HUES64 (cell line): ENCODE data around the gene PNPLA6. TPM values are rescaled to one million over a fixed set of nuclear protein-coding genes. Genes with fewer than 3 reads are reported as not detected.
A peak's percentile ranks its signal among the peaks of the same experiment; 100 is the strongest.

Source experiments
- H3K27ac ChIP-seq: 2 replicates; pipeline ENCODE4 v1.7.0; 2013; ENCODE audit warnings: low read depth, low read length, inconsistent platforms
- H3K27me3 ChIP-seq: 2 replicates; pipeline ENCODE4 v1.6.1; 2013; ENCODE audit warnings: mild to moderate bottlenecking, low read length; ENCODE audit not compliant: insufficient read depth
- H3K36me3 ChIP-seq: 2 replicates; pipeline ENCODE4 v1.6.1; 2013; ENCODE audit warnings: mild to moderate bottlenecking, low read length; ENCODE audit not compliant: insufficient read depth
- H3K4me1 ChIP-seq: 2 replicates; pipeline ENCODE4 v1.6.1; 2013; ENCODE audit warnings: mild to moderate bottlenecking, low read length, moderate library complexity; ENCODE audit not compliant: insufficient read depth
- H3K4me3 ChIP-seq: 2 replicates; pipeline ENCODE4 v1.5.1; 2013; ENCODE audit warnings: mild to moderate bottlenecking, low read length, moderate library complexity
- H3K9ac ChIP-seq: 2 replicates; pipeline ENCODE4 v1.6.1; 2013; ENCODE audit warnings: mild to moderate bottlenecking, low read depth, low read length
- H3K9me3 ChIP-seq: 2 replicates; pipeline ENCODE4 v1.6.1; 2013; ENCODE audit warnings: low read depth, low read length; ENCODE audit not compliant: insufficient read depth
- WGBS: fragments of 150-250, 120-280 bp; methylation state at CpG from one replicate; pipeline ENCODE4 v1.1.7; 2013; ENCODE audit warnings: missing lambda C conversion rate; 5-methylcytosine and 5-hydroxymethylcytosine counted together
- polyA plus RNA-seq, 2 experiments: library from polyadenylated mRNA; stranded (reverse); fragments of 50-300 nt; gene quantifications; one replicate each; pipeline ENCODE4 v1.2.3, GENCODE V29; 2013

PNPLA6 gene
- 59.8 TPM for polyA plus RNA-seq (2013, experiment 1 of 2)
- 63.3 TPM for polyA plus RNA-seq (2013, experiment 2 of 2)

GRCh38 chr19:7535047-7535997 lies at the start of gene PNPLA6:
PNPLA6 (plus strand) TSS chr19:7535717; CDS start chr19:7535789, 72 bp downstream.
- Histone ChIP-seq H3K4me1 (no peaks in the 10 kb centered on the region), H3K9me3 (no peaks in the 10 kb centered on the region), H3K27me3 (no peaks in the 10 kb centered on the region), H3K36me3 (peaks cover 21% of the 10 kb centered on the region), H3K9ac (peak within 1 kb of the TSS; percentile 74), H3K4me3 (peak within 1 kb of the TSS; percentile 72), H3K27ac (peak within 1 kb of the TSS; percentile 78)
- under 1% methylated on average over 76 of the region's 76 CpGs for WGBS

- Histone ChIP-seq H3K36me3 (no peaks in the 10 kb centered on the region), H3K27me3 (no peaks in the 10 kb centered on the region), H3K4me3 (no peak overlapping the region), H3K9me3 (no peaks in the 10 kb centered on the region), H3K27ac (no peak overlapping the region), H3K4me1 (peaks cover 16% of the 10 kb centered on the region), H3K9ac (no peak overlapping the region)
- WGBS, result 95% methylated on average over 2 of the region's 2 CpGs
Measured at GRCh38 chr19:7486923-7487322, 48.6 kb upstream of the PNPLA6 start.

- no peaks in the 10 kb centered on the region for H3K27me3 ChIP-seq
- H3K9me3 ChIP-seq, result no peaks in the 10 kb centered on the region
- 5% methylated on average over 49 of the region's 49 CpGs for WGBS
- peaks cover 8% of the 10 kb centered on the region for H3K4me1 ChIP-seq
- peak within 1 kb of the TSS; percentile 79 for H3K4me3 ChIP-seq
- H3K36me3 ChIP-seq, result no peaks in the 10 kb centered on the region
- peak within 1 kb of the TSS; percentile 65 for H3K27ac ChIP-seq
- H3K9ac ChIP-seq, result peak within 1 kb of the TSS; percentile 76
Measured at GRCh38 chr19:7488736-7489353, 46.7 kb upstream of the PNPLA6 start, which contains the start of gene PEX11G. PEX11G (minus strand) TSS chr19:7489035; CDS start chr19:7489010, 25 bp downstream.

- no peaks in the 10 kb centered on the region for H3K27me3 ChIP-seq
- peak overlapping the region; percentile 44; the same call in 1 of the 2 replicates for H3K9ac ChIP-seq
- peak overlapping the region; percentile 57; the same call in 1 of the 2 replicates for H3K27ac ChIP-seq
- H3K9me3 ChIP-seq, result no peaks in the 10 kb centered on the region
- no peak overlapping the region for H3K4me3 ChIP-seq
- 86% methylated on average over 11 of the region's 11 CpGs for WGBS
- H3K36me3 ChIP-seq, result no peaks in the 10 kb centered on the region
- H3K4me1 ChIP-seq, result peaks cover 8% of the 10 kb centered on the region
Measured at GRCh38 chr19:7489609-7490044, 45.9 kb upstream of the PNPLA6 start.

- no peaks in the 10 kb centered on the region for H3K27me3 ChIP-seq
- no peak overlapping the region for H3K27ac ChIP-seq
- H3K9ac ChIP-seq, result no peak overlapping the region
- no peak overlapping the region for H3K4me3 ChIP-seq
- H3K9me3 ChIP-seq, result no peaks in the 10 kb centered on the region
- H3K36me3 ChIP-seq, result no peaks in the 10 kb centered on the region
- WGBS, result 89% methylated on average over 4 of the region's 4 CpGs
- peaks cover 8% of the 10 kb centered on the region for H3K4me1 ChIP-seq
Measured at GRCh38 chr19:7492142-7492541, 43.4 kb upstream of the PNPLA6 start.

GRCh38 chr19:7492558-7492957 lies 43.0 kb upstream of the PNPLA6 start:
- H3K27ac ChIP-seq, result no peak overlapping the region
- WGBS, result 89% methylated on average over 11 of the region's 11 CpGs

GRCh38 chr19:7494416-7495098 lies 41.0 kb upstream of the PNPLA6 start:
- Histone ChIP-seq H3K9me3 (no peaks in the 10 kb centered on the region), H3K4me3 (no peak overlapping the region), H3K4me1 (peaks cover 2% of the 10 kb centered on the region), H3K9ac (no peak overlapping the region), H3K27ac (no peak overlapping the region), H3K27me3 (peaks cover 3% of the 10 kb centered on the region), H3K36me3 (no peaks in the 10 kb centered on the region)
- WGBS, result 86% methylated on average over 13 of the region's 13 CpGs

More at GRCh38 chr19:7492558-7492957, 43.0 kb upstream of the PNPLA6 start:
- no peaks in the 10 kb centered on the region for H3K27me3 ChIP-seq
- no peaks in the 10 kb centered on the region for H3K9me3 ChIP-seq
- peaks cover 8% of the 10 kb centered on the region for H3K4me1 ChIP-seq
- no peak overlapping the region for H3K9ac ChIP-seq
- H3K36me3 ChIP-seq, result no peaks in the 10 kb centered on the region
- H3K4me3 ChIP-seq, result no peak overlapping the region

GRCh38 chr19:7497292-7497691 lies 38.2 kb upstream of the PNPLA6 start:
- no peak overlapping the region for H3K4me3 ChIP-seq
- peaks cover 27% of the 10 kb centered on the region for H3K27me3 ChIP-seq
- no peaks in the 10 kb centered on the region for H3K36me3 ChIP-seq
- WGBS, result 62% methylated on average over 7 of the region's 7 CpGs
- H3K4me1 ChIP-seq, result no peaks in the 10 kb centered on the region
- no peak overlapping the region for H3K9ac ChIP-seq
- H3K27ac ChIP-seq, result no peak overlapping the region
- H3K9me3 ChIP-seq, result no peaks in the 10 kb centered on the region

GRCh38 chr19:7500811-7501450 lies 34.6 kb upstream of the PNPLA6 start:
- WGBS, result 3% methylated on average over 93 of the region's 93 CpGs
- no peaks in the 10 kb centered on the region for H3K36me3 ChIP-seq
- H3K9me3 ChIP-seq, result no peaks in the 10 kb centered on the region
- peak overlapping the region; percentile 53 for H3K9ac ChIP-seq
- H3K4me3 ChIP-seq, result peak overlapping the region; percentile 58
- H3K27me3 ChIP-seq, result peaks cover 30% of the 10 kb centered on the region
- peaks cover 4% of the 10 kb centered on the region; the same call in 1 of the 2 replicates for H3K4me1 ChIP-seq
- H3K27ac ChIP-seq, result no peak overlapping the region

- Histone ChIP-seq H3K4me1 (peaks cover 4% of the 10 kb centered on the region; the same call in 1 of the 2 replicates), H3K27me3 (peaks cover 30% of the 10 kb centered on the region), H3K9me3 (no peaks in the 10 kb centered on the region), H3K27ac (no peak overlapping the region), H3K9ac (no peak overlapping the region), H3K4me3 (no peak overlapping the region), H3K36me3 (no peaks in the 10 kb centered on the region)
- 69% methylated on average over 2 of the region's 2 CpGs for WGBS
Measured at GRCh38 chr19:7502552-7502951, 33.0 kb upstream of the PNPLA6 start.
